Right cardiac atrium (tissue), 5 donors: ENCODE results near the gene NKAIN1. TPM values are rescaled to one million over a fixed set of nuclear protein-coding genes. Genes with fewer than 3 reads are reported as not detected.

Source experiments
- ATAC-seq, 2 donors: fragments of 200-7000 bp; cut with Tn5 transposase; one replicate each; pipeline versions ENCODE4 v1.8.0 to v1.9.1; 2020; ENCODE audit warnings: moderate library complexity in 2 of 2, mild to moderate bottlenecking in 1 of 2
- DNase-seq, 3 donors: peaks; one replicate each; pipeline ENCODE4 v3.0.0-alpha.2; 2020
- H3K27ac ChIP-seq: one replicate; pipeline ENCODE4 v1.5.1; 2013; ENCODE audit warnings: mild to moderate bottlenecking, low read length, control low read depth, moderate library complexity
- H3K27me3 ChIP-seq: one replicate; pipeline ENCODE4 v1.6.1; 2013; ENCODE audit not compliant: control insufficient read depth, insufficient read depth
- H3K4me1 ChIP-seq: one replicate; pipeline ENCODE4 v1.6.1; 2013; ENCODE audit warnings: low read length; ENCODE audit not compliant: control insufficient read depth, insufficient read depth
- H3K4me3 ChIP-seq: one replicate; pipeline ENCODE4 v1.5.1; 2013; ENCODE audit warnings: low read length, control low read depth
- H3K9me3 ChIP-seq: one replicate; pipeline ENCODE4 v1.6.1; 2013; ENCODE audit warnings: low read length; ENCODE audit not compliant: control insufficient read depth
- WGBS: extraction: QIAGEN DNeasy Blood & Tissue Kit; methylation state at CpG from one replicate; pipeline ENCODE4 v1.1.7; 2013; 5-methylcytosine and 5-hydroxymethylcytosine counted together
- intact Hi-C, 4 donors: fragments of 100-400 bp; cut with DNase I; formaldehyde crosslinking; loops; one replicate each; pipeline versions ENCODE4 v1.11.0 to v1.14.0; 2022 to 2023
- polyA plus RNA-seq: library from polyadenylated mRNA; stranded (reverse); fragments of 200-250 nt; gene quantifications from one replicate; pipeline ENCODE4 v1.2.3, GENCODE V29; 2013
- total RNA-seq, 4 donors: library from RNA; stranded (reverse); fragmentation: NEBNext Ultra II Directional; extraction: Animal tissue kit (Norgen Biotek cat#: 25700); gene quantifications; one replicate each; pipeline ENCODE4 v1.2.1, GENCODE V29; 2021
- donor health status: healthy with polysubstance abuse.
- donor health status: DM: no; HTN: yes; CAD: no.
- donor health status: DM: no; HTN: no; CAD: no.
- donor health status: DM: no; HTN: yes; CAD: no; lungs with severe emphysema.
- donor health status: DM: yes; HTN: yes; CAD: no.

Gene NKAIN1
- total and polyA plus RNA-seq, 5 donors = 0.02 TPM; not detected in 4

DNA sequence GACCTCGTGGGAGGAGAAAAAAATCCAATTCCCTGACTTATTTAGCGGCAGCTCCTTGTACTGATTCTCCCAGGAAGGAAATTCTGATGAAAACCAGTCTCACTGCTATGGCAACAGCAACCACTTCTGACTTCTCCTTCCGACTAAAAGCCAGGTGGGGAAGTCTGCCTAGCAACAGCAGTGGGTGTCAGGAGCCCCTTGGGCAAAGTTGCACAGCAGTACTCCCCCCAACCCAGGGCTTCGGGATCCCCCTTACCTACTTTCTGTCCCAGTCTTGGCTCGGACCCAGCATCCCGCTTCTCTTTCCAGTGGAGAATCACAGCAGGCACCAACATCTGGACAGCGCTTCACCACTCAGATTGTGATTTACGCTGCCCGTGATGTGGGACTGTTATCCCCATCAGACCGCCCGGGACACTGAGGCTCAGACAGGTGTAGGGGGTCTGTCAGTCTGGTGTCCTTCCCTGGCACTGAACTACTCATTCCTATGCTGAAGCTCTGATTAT lies 24.6 kb downstream of the NKAIN1 start:
- no peak for ATAC-seq
- WGBS = 57% methylated on average over 11 of the region's 11 CpGs
- Histone ChIP-seq H3K9me3 (no peaks in the 10 kb centered on the region), H3K4me1 (peaks cover 4% of the 10 kb centered on the region), H3K27me3 (no peaks in the 10 kb centered on the region), H3K27ac (no peak overlapping the region), H3K4me3 (no peak overlapping the region)
- intact Hi-C loops = no loop called here
- DNase-seq = no peak

DNA sequence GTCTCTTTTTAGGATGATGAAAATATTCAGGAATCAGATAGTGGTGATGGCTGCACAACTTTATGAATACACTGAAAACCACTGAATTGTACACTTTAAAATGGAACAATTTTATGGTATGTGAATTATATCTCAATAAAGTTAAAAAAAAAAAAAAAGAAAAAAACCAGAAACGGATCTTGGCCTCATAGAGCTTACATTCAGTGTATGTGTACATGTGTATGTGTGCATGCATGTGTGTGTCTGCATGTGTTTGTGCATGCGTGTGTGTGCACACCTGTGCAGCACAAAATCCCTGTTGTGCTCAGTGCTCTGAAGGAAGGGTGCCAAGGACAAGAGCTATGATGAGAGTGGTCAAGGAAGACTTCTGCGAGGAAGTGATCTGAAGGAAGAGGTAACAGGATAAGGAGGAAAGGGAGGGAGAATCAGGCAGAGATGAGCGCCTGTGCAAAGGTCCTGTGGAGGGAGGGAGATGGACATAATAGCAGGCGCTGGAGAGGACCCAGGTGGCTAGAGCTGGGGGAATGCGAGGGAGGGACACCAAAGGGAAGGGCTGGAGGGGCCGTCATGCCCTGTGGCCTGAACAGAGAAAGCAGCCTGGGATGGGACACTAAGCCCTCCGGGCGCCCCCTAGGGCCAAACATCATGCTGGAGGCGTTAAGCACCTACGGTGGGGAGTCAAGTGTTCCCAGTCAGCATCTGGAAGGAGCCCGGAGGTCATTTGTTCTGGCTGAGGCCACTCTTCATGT lies 25.2 kb downstream of the NKAIN1 start:
- H3K9me3 ChIP-seq = no peaks in the 10 kb centered on the region
- 55% methylated on average over 12 of the region's 12 CpGs for WGBS
- H3K4me1 ChIP-seq = peaks cover 4% of the 10 kb centered on the region
- H3K27ac ChIP-seq = no peak overlapping the region
- intact Hi-C loops = no loop called here
- no peak for DNase-seq
- H3K27me3 ChIP-seq = no peaks in the 10 kb centered on the region
- no peak overlapping the region for H3K4me3 ChIP-seq
- ATAC-seq = no peak

DNA sequence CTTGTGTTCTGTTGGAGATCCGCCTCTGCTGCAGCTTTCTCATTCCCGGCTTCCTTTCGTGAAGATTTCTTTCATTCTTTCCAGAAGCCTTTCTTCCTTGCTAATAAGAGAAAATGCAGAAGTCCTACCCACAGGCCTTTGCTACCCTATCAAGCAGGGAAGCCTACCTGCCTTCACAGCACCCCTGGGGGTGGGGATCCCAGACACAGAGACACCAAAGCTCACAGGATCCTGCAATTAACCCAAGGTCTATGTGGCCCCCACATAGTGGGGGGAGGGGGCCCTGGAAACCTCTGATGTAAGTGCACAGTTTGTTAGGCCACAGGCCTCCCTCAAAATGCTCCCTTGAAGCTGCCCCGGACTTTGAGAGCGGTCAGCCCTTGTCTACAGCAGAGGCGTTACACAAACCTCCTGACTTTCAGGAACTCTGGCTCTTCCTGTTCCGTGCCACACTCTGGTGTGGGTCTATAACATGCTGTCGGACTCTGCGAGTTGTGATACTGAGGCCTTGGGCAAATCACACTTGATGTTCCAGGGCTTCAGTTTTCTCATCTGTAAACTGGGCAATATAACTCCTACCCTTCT lies 31.2 kb downstream of the NKAIN1 start:
- ATAC-seq = no peak
- DNase-seq = no peak
- intact Hi-C loops = no loop called here
- H3K27ac ChIP-seq = no peak overlapping the region
- no peak overlapping the region for H3K4me3 ChIP-seq
- no peaks in the 10 kb centered on the region for H3K9me3 ChIP-seq
- H3K27me3 ChIP-seq = no peaks in the 10 kb centered on the region
- WGBS = 76% methylated on average over 9 of the region's 9 CpGs
- H3K4me1 ChIP-seq = no peaks in the 10 kb centered on the region

DNA sequence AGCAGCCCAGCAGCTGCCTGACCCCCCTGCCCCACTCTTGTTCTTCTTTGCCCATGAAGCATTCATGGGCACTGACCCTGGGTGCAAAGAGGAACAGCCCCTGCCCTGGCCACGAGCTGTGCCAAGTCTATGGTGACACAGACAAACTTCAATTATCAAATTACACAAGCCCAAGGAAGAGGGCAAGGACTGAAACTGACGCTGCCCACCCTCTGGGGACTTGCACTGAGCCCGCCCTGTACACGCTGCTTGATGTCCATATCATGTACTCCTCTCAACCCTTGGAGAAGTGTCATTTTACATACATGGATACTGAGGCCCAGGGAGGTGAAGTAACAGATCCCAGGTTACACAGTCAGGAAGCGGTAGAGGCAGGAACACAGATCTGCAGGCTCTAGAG lies 32.1 kb downstream of the NKAIN1 start:
- Histone ChIP-seq H3K4me3 (no peak overlapping the region), H3K27me3 (no peaks in the 10 kb centered on the region), H3K4me1 (no peaks in the 10 kb centered on the region), H3K9me3 (no peaks in the 10 kb centered on the region), H3K27ac (no peak overlapping the region)
- ATAC-seq (no peak), DNase-seq (no peak)
- intact Hi-C loops = no loop called here
- 63% methylated on average over 5 of the region's 5 CpGs for WGBS

DNA sequence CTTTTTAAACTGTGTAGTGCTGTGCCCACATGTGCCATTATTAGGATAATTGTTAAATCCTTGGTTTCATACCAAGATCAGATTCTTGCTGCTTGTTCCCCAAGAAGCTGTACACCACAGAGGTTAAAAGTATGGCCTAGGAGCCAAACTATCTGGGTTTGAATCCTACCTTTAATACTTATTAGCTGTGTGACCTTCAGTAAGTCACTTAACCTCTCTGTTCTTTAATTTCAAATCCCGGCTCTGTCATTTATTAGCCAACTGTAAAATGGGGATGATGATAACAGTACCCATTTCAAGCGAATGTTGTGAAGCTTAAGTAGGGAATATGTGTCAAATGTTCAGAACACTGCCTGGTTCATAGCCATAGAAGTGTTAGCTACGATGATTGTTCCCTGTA lies 32.6 kb downstream of the NKAIN1 start:
- no peaks in the 10 kb centered on the region for H3K4me1 ChIP-seq
- H3K27me3 ChIP-seq = no peaks in the 10 kb centered on the region
- H3K9me3 ChIP-seq = no peaks in the 10 kb centered on the region
- ATAC-seq = no peak
- intact Hi-C loops = no loop called here
- H3K27ac ChIP-seq = no peak overlapping the region
- H3K4me3 ChIP-seq = no peak overlapping the region
- no peak for DNase-seq
- 88% methylated on average over 3 of the region's 3 CpGs for WGBS

DNA sequence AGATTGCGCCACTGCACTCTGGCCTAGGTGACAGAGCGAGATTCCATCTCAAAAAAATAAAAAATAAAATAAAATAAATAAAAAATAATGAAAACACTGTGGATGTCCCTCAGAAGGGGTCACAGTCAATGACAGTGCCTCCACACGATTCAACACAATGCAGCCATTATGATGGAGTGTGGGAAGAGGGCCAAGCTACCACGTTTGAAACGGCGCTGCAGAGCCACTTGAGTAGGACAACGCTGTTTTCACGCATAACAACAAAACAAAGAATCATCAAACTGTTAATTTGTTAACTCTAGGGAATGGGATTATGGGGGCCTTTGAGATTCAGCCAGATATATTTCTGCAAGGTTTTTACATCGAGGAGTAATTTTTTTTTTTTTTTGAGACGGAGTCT lies 36.5 kb downstream of the NKAIN1 start:
- H3K27ac ChIP-seq = no peak overlapping the region
- no peaks in the 10 kb centered on the region for H3K27me3 ChIP-seq
- peak in 1 of 3 donors; percentile 9 for DNase-seq
- intact Hi-C loops = no loop called here
- no peaks in the 10 kb centered on the region for H3K9me3 ChIP-seq
- WGBS = 76% methylated on average over 10 of the region's 10 CpGs
- no peak for ATAC-seq
- H3K4me1 ChIP-seq = no peaks in the 10 kb centered on the region
- no peak overlapping the region for H3K4me3 ChIP-seq

DNA sequence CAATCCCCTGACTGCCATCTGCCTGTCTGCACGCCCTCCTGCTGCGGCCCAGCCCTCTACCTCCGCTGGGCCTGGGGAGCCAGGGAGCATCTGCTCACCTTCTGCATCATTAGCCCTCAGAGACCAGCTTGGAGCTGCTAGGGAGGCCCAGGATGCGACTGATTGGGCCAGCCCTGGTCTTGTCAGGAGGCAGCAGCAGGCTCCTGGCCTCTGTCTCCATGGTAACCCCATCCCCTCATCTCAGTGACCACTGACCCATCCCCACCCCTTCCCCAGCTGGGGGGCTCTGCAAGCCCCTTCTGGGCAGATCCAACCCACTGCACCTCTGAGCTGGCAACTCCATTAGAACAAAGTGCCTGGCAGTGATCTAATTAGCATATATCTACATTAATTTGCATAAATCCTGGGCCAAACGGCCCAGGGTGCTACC lies 37.7 kb downstream of the NKAIN1 start:
- no peak for ATAC-seq
- 84% methylated on average over 5 of the region's 5 CpGs for WGBS

DNA sequence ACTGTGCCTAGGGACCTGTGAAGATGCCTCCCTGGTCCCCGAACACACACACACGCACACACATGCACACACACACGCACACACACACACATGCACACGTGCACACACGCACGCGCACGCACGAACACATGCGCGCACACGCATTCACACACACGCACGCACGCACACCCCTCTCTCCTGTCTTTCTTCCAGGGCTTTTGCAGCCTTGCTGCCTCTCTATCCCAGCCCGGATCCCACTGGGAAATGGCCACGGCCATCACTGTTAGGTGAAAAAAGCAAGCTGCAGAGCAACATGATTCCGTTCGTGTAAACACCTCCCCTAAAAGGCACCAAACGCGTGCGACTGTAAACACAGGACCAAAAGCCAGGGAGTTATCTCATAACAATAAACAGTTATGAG lies 39.7 kb downstream of the NKAIN1 start:
- Histone ChIP-seq H3K27me3 (no peaks in the 10 kb centered on the region), H3K9me3 (no peaks in the 10 kb centered on the region), H3K27ac (no peak overlapping the region), H3K4me3 (no peak overlapping the region), H3K4me1 (no peaks in the 10 kb centered on the region)
- intact Hi-C loops = loop anchor here in 1 of 4 donors (10.0 kb wide), 1 partner anchor 55 kb away; no protein-coding TSS in a partner anchor
- ATAC-seq = no peak
- 66% methylated on average over 22 of the region's 22 CpGs for WGBS
- DNase-seq = no peak

More for the DNA sequence above, 37.7 kb downstream of the NKAIN1 start:
- no peak overlapping the region for H3K4me3 ChIP-seq
- no peaks in the 10 kb centered on the region for H3K9me3 ChIP-seq
- H3K4me1 ChIP-seq = no peaks in the 10 kb centered on the region
- intact Hi-C loops = no loop called here
- H3K27ac ChIP-seq = no peak overlapping the region
- DNase-seq = no peak
- no peaks in the 10 kb centered on the region for H3K27me3 ChIP-seq

DNA sequence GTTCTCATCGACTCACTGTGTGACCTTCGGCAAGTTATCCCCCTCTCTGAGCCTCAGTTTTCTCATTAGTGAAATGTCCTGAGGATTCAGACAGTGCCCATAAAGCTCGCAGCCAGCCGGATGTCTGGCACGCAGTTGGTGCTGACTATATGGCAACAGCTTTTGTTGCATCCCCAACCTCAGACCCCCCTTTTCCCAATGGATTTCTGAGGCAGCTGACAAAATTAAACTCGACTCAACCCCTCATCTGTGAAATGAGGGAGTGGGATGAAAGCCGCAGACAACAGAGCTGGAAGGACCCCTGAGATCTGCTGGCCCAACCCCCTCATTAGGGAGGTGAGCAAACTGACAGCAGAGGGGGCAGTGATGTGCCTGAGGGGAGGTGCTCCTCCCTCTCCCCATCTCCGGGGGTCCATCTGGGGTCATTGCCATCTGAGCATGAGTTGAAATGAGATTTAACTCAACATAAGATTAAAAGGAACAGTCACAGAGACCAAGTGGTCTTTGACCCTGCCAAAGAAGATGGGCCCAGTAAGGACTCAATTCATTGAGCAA lies 40.4 kb downstream of the NKAIN1 start:
- Histone ChIP-seq H3K9me3 (no peaks in the 10 kb centered on the region), H3K27me3 (no peaks in the 10 kb centered on the region), H3K4me1 (no peaks in the 10 kb centered on the region), H3K4me3 (no peak overlapping the region), H3K27ac (no peak overlapping the region)
- ATAC-seq (no peak), DNase-seq (no peak)
- intact Hi-C loops = loop anchor here in 1 of 4 donors (10.0 kb wide), 1 partner anchor 55 kb away; no protein-coding TSS in a partner anchor
- 73% methylated on average over 8 of the region's 8 CpGs for WGBS

DNA sequence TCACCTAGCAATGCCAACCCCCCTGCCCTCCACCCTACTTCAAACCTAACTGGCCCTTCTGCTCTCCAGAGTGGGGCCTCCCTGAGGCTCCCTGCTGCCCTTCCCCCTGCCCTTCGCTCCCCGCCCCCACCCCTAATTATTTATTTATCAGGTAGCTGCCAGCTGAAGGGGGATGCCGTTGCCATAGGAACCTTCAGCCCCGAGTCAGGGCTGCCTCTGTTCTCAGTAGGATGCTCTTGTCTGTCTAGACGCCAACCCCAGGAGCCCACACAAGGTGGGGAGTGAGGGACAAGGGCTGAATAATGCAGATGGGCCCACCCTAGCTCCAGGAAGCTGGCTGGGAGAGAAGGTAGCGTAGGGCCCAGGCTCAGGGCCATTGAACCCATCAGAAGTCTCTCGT lies 41.1 kb downstream of the NKAIN1 start:
- ATAC-seq (no peak), DNase-seq (no peak)
- intact Hi-C loops = loop anchor here in 1 of 4 donors (10.0 kb wide), 1 partner anchor 56 kb away; no protein-coding TSS in a partner anchor
- Histone ChIP-seq H3K27ac (no peak overlapping the region), H3K9me3 (no peaks in the 10 kb centered on the region), H3K27me3 (no peaks in the 10 kb centered on the region), H3K4me3 (no peak overlapping the region), H3K4me1 (no peaks in the 10 kb centered on the region)
- WGBS = 49% methylated on average over 7 of the region's 7 CpGs

DNA sequence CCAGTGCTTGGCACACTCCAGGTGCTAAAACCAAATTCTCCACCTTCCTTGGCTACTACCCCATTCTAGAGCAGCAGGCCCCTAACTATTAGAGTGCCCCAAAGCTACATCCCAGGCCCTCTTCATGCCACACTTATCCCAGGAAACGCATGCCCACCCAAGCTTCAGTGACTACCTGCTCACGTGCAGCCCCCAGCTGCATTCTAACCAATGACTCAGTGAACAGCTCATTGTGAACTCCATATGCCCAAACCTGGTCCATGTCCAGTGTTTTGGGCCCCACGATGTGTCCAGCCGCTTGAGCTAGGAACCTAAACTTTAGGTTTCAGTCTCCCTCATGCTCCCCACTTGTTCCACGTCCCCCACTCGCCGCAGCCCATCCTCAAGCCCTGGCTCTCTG lies 41.5 kb downstream of the NKAIN1 start:
- Histone ChIP-seq H3K27me3 (no peaks in the 10 kb centered on the region), H3K4me1 (no peaks in the 10 kb centered on the region), H3K27ac (no peak overlapping the region), H3K9me3 (no peaks in the 10 kb centered on the region), H3K4me3 (no peak overlapping the region)
- no peak for DNase-seq
- intact Hi-C loops = loop anchor here in 1 of 4 donors (10.0 kb wide), 1 partner anchor 57 kb away; no protein-coding TSS in a partner anchor
- no peak for ATAC-seq
- 73% methylated on average over 7 of the region's 7 CpGs for WGBS
